Mucosa of descending colon (tissue), 3 donors: ENCODE data around the gene FUT3. TPM values are rescaled to one million over a fixed set of nuclear protein-coding genes. Genes with fewer than 3 reads are reported as not detected.

Experiments
- ATAC-seq: fragments of 200-7000 bp; cut with Tn5 transposase; one replicate; pipeline ENCODE4 v1.9.1; 2020; ENCODE audit warnings: mild to moderate bottlenecking, moderate library complexity
- DNase-seq, 3 donors: peaks; one replicate each; pipeline ENCODE4 v3.0.0-alpha.2; 2020
- H3K36me3 ChIP-seq: fragments of 200-600 bp; one replicate; pipeline ENCODE4 v1.8.0; 2021; ENCODE audit warnings: low read depth, mild to moderate bottlenecking
- H3K4me1 ChIP-seq: fragments of 200-600 bp; one replicate; pipeline ENCODE4 v1.8.0; 2021; ENCODE audit warnings: low read depth, mild to moderate bottlenecking
- H3K4me3 ChIP-seq: fragments of 200-600 bp; one replicate; pipeline ENCODE4 v1.8.0; 2021; ENCODE audit warnings: mild to moderate bottlenecking
- H3K9me3 ChIP-seq: fragments of 200-600 bp; one replicate; pipeline ENCODE4 v1.8.0; 2021; ENCODE audit warnings: mild to moderate bottlenecking
- CTCF ChIP-seq: fragments of 200-600 bp; IDR thresholded peaks from one replicate; pipeline ENCODE4 v1.8.0; 2022; ENCODE audit warnings: antibody characterized with exemption, mild to moderate bottlenecking
- intact Hi-C, 2 donors: fragments of 100-400 bp; cut with DNase I in 1 of 2; cut with micrococcal nuclease in 1 of 2; formaldehyde crosslinking; loops; one replicate each; pipeline versions ENCODE4 v1.11.0 to v1.11.1; 2022; cut with DNase I, micrococcal nuclease
- total RNA-seq, 3 donors: library from RNA; stranded (reverse); fragmentation: NEBNext Ultra II Directional in 2 of 3; extraction: Animal tissue kit (Norgen Biotek cat#: 25700) in 2 of 3; gene quantifications; one replicate each; pipeline versions ENCODE4 v1.2.1 to v1.2.4, GENCODE V29; 2021 to 2023
- donor health status: DM: no; HTN: no; CAD: no; lungs with moderate emphysema.
- donor health status: DM: no; HTN: no; CAD: no.
- donor health status: DM: no; HTN: yes; CAD: no.

FUT3 gene
- total RNA-seq, 3 donors from 2014 or later, result 128 to 276 (median 215) TPM

DNA sequence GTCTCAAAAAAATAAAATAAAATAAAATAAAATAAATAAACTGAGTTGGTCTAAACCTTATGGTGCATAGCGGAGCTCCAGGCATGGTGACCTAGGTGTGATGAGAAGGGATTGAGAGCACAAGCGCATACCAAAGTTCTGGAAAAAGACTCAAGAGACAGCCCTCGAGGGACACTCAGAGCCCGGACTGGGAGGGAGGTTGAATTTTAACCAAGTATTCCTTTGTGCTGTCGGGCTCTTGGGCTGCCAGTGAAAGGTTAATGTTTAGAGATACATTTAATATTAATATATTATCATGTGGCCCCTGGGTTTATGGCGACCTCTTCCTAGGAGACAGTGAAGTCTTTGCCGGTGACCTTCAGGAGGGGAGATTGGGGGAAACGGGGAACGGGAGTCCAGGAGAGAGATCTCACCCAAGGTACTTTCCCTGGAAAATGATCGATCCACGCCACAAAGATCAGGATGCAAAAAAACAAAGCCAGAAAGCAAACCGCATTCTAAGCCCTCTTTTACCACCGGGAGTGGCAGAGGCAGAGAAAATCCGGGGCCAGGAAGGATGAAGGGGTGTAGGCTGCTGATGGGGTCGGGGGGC is 13.4 kb downstream of the FUT3 start:
- no peaks in the 10 kb centered on the region for H3K9me3 ChIP-seq
- peaks cover 19% of the 10 kb centered on the region for H3K4me1 ChIP-seq
- H3K4me3 ChIP-seq, result peak overlapping the region; percentile 42
- ATAC-seq (peak; percentile 4), DNase-seq (peak in 1 of 3 donors; percentile 39)
- no peaks in the 10 kb centered on the region for H3K36me3 ChIP-seq
- TF ChIP-seq CTCF, result no peak
- intact Hi-C loops, result no loop called here

GRCh38 chr19:5832527-5833216 is 18.6 kb downstream of the FUT3 start:
- intact Hi-C loops, result no loop called here

DNA sequence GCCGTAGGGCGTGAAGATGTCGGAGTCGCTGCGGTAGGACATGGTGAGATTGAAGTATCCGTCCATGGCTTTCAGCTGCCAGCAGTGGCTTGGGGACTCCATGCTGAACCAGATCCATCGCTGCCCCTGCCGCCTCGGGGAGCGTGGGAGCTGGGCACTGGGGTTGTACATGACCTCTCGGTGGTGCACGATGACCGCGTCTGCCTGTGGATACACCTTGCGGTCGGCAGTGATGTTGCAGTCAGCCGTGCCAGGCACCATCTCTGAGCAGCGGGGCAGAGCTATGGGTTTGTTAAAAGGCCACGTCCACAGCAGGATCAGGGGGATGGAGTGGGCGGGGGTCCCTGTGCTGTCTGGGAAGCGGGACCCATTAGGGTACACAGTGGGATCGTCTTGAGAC is 19.2 kb downstream of the FUT3 start:
- intact Hi-C loops, result no loop called here
- Histone ChIP-seq H3K4me1 (peaks cover 12% of the 10 kb centered on the region), H3K36me3 (no peaks in the 10 kb centered on the region), H3K9me3 (no peaks in the 10 kb centered on the region), H3K4me3 (no peak overlapping the region)
- ATAC-seq, result no peak
- no peak for DNase-seq
- no peak for TF ChIP-seq CTCF

More at GRCh38 chr19:5832527-5833216, 18.6 kb downstream of the FUT3 start:
- ATAC-seq (no peak), DNase-seq (no peak)
- no peak for TF ChIP-seq CTCF
- no peak overlapping the region for H3K4me3 ChIP-seq
- H3K4me1 ChIP-seq, result peaks cover 10% of the 10 kb centered on the region
- H3K36me3 ChIP-seq, result no peaks in the 10 kb centered on the region
- no peaks in the 10 kb centered on the region for H3K9me3 ChIP-seq

DNA sequence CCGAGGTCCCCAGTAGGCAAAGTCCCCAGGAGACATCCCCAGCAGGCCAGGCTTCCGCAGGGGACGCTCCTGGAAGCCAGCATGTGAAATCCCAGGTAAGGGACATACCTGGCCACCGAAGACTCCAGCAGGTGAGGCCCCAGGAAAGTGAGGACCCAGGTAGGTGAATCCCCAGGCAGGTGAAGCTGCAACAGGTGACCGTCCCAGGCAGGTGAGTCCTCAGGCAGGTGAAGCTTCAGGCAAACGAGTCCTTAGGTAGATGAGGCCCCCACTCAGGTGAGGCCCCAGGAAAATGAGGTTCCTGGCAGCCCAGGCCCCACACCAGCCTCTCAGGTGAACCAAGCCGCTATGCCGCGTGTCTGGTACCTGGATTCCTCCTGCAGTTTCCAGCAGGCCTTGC is 20.1 kb downstream of the FUT3 start:
- no peak for ATAC-seq
- TF ChIP-seq CTCF, result no peak

DNA sequence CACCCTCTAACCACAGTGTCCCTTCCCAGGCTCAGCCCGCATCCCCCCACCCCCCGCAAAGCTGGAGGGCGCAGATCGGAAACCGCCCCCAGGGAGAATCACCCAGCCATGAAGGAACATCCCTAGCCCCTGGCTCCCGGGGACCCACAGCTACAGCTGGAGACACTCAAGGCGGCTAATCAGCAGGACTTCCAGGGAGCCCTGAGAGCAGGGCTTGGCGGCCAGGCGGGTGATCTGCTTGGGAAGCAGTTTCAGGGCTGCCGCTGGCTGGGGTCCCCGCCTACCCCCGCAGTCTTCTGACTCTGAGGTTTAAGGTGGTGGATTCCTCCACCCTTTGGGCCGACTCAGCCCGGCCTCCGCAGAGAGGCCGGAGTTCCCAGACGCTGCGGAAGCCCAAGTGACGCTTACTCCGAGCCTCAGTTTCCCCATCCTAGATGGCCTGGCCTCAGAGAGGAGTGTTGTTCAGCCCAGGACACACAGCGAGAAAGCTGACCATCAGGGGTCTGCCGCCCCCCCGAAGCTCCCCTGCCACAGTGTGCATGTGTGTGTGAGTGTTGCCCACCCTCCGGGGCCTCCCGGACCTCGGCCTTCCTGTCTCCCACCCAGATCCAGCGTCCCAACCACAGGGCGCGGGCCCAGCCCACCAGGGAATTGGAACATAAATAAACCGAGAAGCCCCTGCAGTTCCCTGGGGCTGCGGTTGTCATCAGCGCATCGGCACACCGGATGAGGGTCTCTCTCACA is 21.5 kb downstream of the FUT3 start:
- no peaks in the 10 kb centered on the region for H3K36me3 ChIP-seq
- intact Hi-C loops, result no loop called here

More for the DNA sequence above, 20.1 kb downstream of the FUT3 start:
- no peaks in the 10 kb centered on the region for H3K36me3 ChIP-seq
- DNase-seq, result no peak
- H3K4me3 ChIP-seq, result no peak overlapping the region
- H3K9me3 ChIP-seq, result no peaks in the 10 kb centered on the region
- peaks cover 19% of the 10 kb centered on the region for H3K4me1 ChIP-seq
- intact Hi-C loops, result no loop called here

More for the DNA sequence above, 21.5 kb downstream of the FUT3 start:
- TF ChIP-seq CTCF, result no peak
- H3K9me3 ChIP-seq, result no peaks in the 10 kb centered on the region
- ATAC-seq, result no peak
- H3K4me3 ChIP-seq, result no peak overlapping the region
- no peak for DNase-seq
- H3K4me1 ChIP-seq, result peaks cover 19% of the 10 kb centered on the region
